Adipocyte (in vitro differentiated cells): ENCODE measurements around the gene CFC1.
"Not testable (repeated sequence)": the region's sequence is repeated elsewhere in the genome, so short reads cannot be mapped to it uniquely, and the experiment has no call there.

Experiments
- DNase-seq: peaks from one replicate; pipeline ENCODE4 v3.0.0-alpha.2; 2015; ENCODE audit warnings: low read depth
- H3K27me3 ChIP-seq: replicated peaks from 2 replicates; pipeline ENCODE4 v1.7.0; 2013; ENCODE audit warnings: mild to moderate bottlenecking, low read length, moderate library complexity; ENCODE audit not compliant: control insufficient read depth, insufficient read depth
- H3K36me3 ChIP-seq: 2 replicates; pipeline ENCODE4 v1.7.0; 2013; ENCODE audit warnings: low read length, mild to moderate bottlenecking, moderate library complexity; ENCODE audit not compliant: control insufficient read depth, insufficient read depth, severe bottlenecking
- H3K4me1 ChIP-seq: 2 replicates; pipeline ENCODE4 v1.7.0; 2013; ENCODE audit warnings: mild to moderate bottlenecking, low read length, moderate library complexity; ENCODE audit not compliant: control insufficient read depth, insufficient read depth
- H3K4me3 ChIP-seq: 2 replicates; pipeline ENCODE4 v1.7.0; 2013; ENCODE audit warnings: mild to moderate bottlenecking, low read length, moderate library complexity
- H3K9ac ChIP-seq: 2 replicates; pipeline ENCODE4 v1.7.0; 2013; ENCODE audit warnings: mild to moderate bottlenecking, low read length, moderate library complexity
- H3K9me3 ChIP-seq: 2 replicates; pipeline ENCODE4 v1.7.0; 2013; ENCODE audit warnings: mild to moderate bottlenecking, low read length, moderate library complexity; ENCODE audit not compliant: control insufficient read depth

The CFC1 gene

DNA sequence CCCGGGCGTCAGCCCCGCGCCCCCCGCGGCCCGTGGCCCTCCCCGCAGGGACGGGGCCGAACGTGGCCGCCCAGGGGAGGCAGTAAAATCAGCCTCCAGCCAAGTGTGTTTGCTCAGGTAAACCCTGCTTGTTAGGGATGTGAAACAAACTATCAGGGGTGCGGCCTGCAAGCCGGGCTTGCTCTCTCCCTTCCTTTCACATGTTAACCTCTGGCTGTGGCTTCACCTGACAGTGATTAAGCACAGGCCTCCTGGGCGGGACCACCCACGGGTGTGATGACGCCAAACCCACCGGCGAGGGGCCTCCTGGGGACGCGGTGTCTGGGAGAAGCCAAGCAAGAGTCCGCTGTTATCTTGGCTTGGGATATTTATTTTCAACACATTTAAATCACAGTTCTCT, 1.4 kb downstream of the CFC1 start:
- H3K4me3 ChIP-seq, H3K9me3 ChIP-seq, DNase-seq, H3K4me1 ChIP-seq, H3K36me3 ChIP-seq, H3K9ac ChIP-seq, H3K27me3 ChIP-seq: not testable (repeated sequence)

DNA sequence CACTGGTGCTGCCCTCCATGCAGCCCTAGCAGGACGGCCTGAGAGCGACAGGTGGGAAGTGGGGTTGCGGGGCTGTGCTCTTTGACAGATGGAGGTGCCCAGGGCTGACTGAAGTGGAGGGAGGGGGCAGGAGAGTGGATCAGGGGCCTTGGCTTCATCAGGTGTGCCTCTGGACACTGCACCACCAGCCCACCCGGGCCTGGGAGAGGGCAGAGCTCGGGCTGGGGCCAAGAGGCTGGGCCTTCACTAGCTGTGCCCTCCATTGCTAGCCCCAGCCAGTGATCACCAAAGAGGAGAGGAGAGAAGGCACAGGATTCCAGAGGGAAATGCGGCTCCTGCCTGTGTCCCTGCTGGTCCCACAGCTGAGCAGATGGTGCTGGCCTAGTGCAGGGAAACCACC, 2.6 kb downstream of the CFC1 start:
- DNase-seq, H3K36me3 ChIP-seq, H3K9ac ChIP-seq, H3K4me3 ChIP-seq, H3K9me3 ChIP-seq, H3K27me3 ChIP-seq, H3K4me1 ChIP-seq: not testable (repeated sequence)

DNA sequence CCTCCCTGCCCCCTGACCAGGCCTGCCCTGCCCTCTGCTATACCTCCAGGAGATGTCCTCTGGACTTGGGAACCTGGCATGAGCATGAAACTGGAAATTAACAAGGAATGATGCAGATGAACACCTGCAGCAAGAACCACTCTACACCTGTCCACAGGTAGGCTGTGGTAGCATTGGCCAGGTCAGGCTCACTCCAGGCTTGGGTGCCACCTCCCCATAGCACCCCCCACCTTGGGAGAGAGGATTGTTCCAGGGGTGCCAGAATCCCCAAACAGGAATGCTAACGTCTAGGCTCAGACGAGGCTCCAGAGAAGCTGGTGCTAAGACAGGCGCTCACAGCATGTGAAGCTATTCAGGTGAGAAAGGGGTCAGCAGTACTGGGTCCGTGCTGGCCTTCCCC, 5.4 kb downstream of the CFC1 start:
- not testable (repeated sequence) for H3K9me3 ChIP-seq, H3K27me3 ChIP-seq, H3K4me1 ChIP-seq, DNase-seq, H3K4me3 ChIP-seq, H3K9ac ChIP-seq, H3K36me3 ChIP-seq

DNA sequence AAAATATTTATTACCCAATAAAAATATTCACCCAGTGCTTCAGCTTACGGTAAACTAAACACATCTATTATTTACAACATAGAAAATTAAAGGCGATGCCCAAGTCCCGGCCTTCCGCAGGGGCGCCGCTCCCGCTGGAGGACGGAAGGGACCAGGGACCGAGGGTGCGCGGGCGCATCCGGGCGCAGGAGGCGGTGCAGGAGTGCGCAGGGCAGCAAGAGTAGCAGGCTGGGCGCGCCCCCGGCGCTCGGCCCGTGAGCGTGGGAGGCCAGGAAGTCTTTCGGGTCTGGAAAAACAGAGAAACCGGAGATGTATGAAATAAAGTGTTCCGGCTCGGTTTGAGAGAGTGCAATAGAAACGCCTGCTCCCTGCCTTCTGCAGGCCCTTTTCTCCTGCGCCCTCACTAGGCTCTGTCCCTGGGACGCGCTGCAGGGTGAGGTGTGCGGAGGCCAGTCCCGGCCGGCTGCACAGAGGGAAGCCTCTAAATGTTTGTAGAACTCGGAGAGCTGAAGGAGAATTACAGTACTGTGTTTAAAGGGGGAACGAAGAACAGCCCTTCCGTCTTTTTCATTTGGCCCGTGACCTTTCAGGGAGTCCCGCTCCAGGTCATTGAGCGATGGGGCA, 6.5 kb downstream of the CFC1 start:
- not testable (repeated sequence) for DNase-seq, H3K27me3 ChIP-seq, H3K4me1 ChIP-seq, H3K4me3 ChIP-seq, H3K9ac ChIP-seq, H3K9me3 ChIP-seq, H3K36me3 ChIP-seq

DNA sequence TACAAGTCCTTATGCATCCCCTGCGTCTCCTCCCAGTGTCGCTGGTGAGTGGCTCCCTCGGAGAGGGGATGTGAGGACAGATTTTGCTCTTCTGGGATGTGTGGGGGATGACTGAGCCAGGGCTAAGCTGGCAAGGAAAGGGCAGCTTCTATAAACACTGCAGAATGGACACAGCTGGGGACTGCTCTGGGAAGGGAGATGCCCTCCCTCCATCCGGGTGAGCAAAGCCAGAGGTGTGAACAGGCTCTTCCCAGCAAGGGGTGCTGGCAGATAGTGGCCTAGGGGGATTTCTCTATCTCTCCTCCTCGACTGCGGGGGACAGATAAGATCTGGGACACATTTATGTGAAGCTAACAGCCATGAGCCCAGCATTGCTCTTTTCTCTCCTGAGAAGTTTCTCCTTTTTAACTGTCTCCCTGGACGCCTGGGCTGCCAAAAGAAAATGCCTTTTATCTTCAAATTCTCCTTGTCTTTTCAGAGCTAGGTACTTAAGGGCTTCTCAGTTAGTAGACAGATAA, 8.5 kb downstream of the CFC1 start:
- not testable (repeated sequence) for H3K27me3 ChIP-seq, H3K4me3 ChIP-seq, H3K4me1 ChIP-seq, DNase-seq, H3K36me3 ChIP-seq, H3K9ac ChIP-seq, H3K9me3 ChIP-seq

DNA sequence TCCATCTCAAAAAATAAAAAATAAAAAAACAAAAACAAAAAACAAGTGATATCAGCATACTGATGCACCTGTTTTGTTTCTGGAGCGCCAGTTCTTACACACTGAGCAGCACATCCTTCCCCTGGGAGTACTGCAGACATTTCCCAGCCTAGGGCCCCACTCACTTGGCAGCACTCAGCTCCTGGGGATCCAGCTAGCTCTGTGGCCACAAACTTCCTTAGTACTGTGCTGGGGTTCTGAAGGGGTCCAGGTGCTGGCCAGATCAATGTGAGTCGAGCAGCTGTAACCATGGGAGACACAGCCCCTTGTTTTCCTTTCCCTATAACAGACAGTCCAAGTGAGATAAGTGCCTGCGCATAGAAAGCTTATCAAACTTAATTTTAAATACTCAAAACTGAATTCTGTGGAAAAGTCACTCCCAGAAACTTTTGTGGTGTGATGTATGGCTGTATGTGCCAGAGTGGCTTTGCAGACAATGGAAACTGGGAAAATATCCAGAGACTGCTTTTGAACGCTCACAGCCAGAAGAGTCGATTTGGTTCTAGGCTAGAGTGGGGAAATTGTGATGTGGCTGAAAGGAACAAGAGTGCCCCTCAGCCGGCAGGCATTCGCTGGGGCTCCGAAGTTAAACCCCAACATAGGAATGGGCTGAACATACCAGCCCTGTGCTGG, 9.1 kb downstream of the CFC1 start:
- not testable (repeated sequence) for H3K27me3 ChIP-seq, DNase-seq, H3K36me3 ChIP-seq, H3K9me3 ChIP-seq, H3K4me1 ChIP-seq, H3K9ac ChIP-seq, H3K4me3 ChIP-seq

DNA sequence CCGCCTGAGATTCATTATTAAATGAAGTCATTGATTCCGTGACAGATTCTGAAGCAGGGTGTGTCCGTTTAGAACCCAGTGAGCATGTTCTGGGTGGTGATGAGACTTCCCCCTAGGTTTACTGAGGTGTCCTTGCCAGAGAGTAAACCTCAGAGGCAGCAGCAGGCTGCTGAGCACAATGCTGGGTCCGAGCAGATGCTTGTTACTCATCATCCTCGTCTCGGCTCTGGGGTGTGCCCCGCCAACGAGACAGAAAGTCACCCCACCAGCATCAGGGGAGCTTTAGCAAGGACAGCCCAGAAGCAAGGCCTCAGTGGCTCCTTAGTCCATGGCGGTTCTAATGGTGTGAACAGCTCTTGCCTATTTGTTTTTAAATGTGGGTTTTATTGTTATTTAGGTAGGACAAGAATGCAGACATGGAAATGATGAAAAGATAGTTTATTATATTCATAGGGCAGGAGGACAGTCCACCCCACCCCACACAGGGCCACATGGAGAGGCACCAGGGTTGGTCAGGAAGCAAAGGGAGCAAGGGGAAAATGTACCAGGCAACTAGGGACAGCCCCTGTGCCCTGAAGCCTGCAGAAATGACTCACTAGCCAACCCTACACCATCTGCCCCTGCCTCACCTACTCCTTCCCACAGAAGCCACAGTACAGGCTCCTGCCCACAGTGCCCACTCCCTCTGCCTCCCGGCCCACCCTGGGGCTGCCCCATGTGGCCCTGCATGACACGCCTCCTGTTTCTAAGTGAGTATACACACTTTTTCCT, 10.5 kb downstream of the CFC1 start:
- not testable (repeated sequence) for H3K27me3 ChIP-seq, H3K4me3 ChIP-seq, H3K9ac ChIP-seq, DNase-seq, H3K9me3 ChIP-seq, H3K36me3 ChIP-seq, H3K4me1 ChIP-seq

DNA sequence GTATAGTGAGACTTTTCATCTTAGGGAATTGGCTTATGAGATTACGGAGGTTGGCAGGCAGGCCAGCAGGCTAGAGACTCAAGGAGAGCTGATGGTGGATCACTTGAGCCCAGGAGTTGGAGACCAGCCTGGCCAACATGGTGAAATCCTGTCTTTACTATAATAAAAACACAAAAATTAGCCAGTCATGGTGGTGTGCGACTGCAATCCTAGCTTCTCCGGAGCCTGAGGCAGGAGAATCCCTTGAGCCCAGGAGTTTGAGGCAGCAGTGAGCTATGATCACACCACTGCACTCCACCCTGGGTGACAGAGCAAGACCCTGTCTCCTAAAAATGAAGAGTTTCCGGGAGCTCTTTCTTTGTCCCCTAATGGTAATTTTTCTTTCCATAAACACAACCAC, 14.6 kb downstream of the CFC1 start:
- DNase-seq, H3K4me1 ChIP-seq, H3K4me3 ChIP-seq, H3K27me3 ChIP-seq, H3K9me3 ChIP-seq, H3K36me3 ChIP-seq, H3K9ac ChIP-seq: not testable (repeated sequence)

DNA sequence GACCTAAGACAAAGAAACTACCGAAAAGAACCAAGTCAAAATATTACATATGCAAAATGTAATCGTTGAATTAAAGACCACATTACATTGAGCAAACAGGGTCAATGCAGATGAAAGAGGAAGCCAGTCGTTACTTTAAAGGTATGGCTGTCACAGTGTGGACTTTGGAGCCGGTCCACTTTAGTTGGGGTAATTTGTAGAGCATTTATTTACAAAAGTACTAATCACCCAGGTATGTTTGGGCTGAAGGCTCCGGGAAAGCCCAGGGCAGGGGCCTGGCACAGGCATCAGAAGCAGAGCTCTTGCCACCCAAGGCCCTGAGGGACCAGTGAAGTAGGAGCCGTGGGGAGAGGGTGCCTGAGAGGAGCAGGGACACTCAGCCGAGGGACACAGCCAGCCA, 15.8 kb downstream of the CFC1 start:
- not testable (repeated sequence) for H3K36me3 ChIP-seq, H3K27me3 ChIP-seq, DNase-seq, H3K4me3 ChIP-seq, H3K4me1 ChIP-seq, H3K9ac ChIP-seq, H3K9me3 ChIP-seq

DNA sequence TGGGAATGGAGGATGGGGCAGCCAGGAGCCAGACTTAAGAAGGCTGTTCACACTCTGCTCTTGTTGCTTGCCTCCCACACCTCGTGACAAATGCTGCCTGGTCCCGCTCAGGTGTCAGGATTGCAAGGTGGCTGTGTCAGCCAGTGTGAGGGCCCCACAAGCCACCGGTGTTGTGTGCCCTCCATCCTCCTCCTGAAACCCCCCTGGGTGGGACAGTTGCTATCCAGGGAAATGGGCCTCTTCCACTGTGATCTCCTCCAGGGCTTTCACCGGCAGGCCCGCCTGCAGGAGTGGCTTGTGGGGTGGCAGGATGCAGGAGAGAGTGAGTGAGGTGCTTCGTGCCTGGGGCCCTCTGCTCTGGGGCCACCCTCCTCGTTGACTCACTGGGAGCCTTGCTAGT, 16.4 kb downstream of the CFC1 start:
- not testable (repeated sequence) for DNase-seq, H3K27me3 ChIP-seq, H3K36me3 ChIP-seq, H3K4me3 ChIP-seq, H3K9me3 ChIP-seq, H3K4me1 ChIP-seq, H3K9ac ChIP-seq

DNA sequence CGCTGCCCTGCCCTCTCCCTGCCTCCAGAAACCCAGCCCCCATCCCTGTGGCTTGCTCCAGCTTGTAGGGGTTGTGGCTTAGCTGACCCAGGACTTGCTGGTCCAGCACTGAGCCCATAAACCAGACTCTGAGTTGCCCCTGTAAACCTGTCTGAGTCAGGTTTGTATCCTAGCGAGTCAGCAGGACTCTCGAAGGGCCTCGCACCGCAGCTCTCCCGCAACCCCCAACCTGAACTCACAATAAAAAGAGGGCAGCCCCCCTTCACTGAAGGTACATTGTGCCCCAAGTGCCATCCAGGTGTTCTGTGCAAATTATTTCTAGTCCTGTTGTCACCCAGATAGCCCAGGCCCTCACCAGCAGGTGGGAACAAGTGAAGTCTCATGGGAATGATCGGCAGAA, 17.9 kb downstream of the CFC1 start:
- not testable (repeated sequence) for DNase-seq, H3K9ac ChIP-seq, H3K36me3 ChIP-seq, H3K9me3 ChIP-seq, H3K4me1 ChIP-seq, H3K27me3 ChIP-seq, H3K4me3 ChIP-seq
